Adipose tissue (tissue), 3 donors: Measurements from ENCODE around the gene SLC22A15. TPM values are rescaled to one million over a fixed set of nuclear protein-coding genes. Genes with fewer than 3 reads are reported as not detected.
"Not testable (repeated sequence)": the region's sequence is repeated elsewhere in the genome, so short reads cannot be mapped to it uniquely, and the experiment has no call there.

Experiments
- H3K27ac ChIP-seq: one replicate; pipeline ENCODE4 v1.5.1; 2013; ENCODE audit warnings: low read depth, low read length
- whole genome bisulfite sequencing, 3 donors: extraction: QIAGEN DNeasy Blood & Tissue Kit; methylation state at CpG; one replicate each; pipeline ENCODE4 v1.1.7; 2013; 5-methylcytosine and 5-hydroxymethylcytosine counted together
- polyA plus RNA-seq, 3 donors: library from polyadenylated mRNA; stranded (reverse); fragments of 200-250 nt; gene quantifications; one replicate each; pipeline ENCODE4 v1.2.3, GENCODE V29; 2013
- donor health status: healthy with polysubstance abuse.
- donor health status: Bipolar disorder and iron deficiency.
- donor health status: healthy.

Gene SLC22A15
- 1 to 10 TPM in 2 of 3 donors, under 1 TPM in 1; 0.86 to 2.2 (median 1.6) TPM for polyA plus RNA-seq

- 1 to 2% (median 1%) methylated on average over 66 to 91 of the region's 91 CpGs for WGBS, 3 donors
- no peak within 1 kb of the TSS for H3K27ac ChIP-seq
Measured at GRCh38 chr1:115976062-115976920, at the start of gene SLC22A15. Gene SLC22A15 (plus strand): TSS chr1:115976513. CDS start chr1:115976628, 115 bp downstream.

DNA sequence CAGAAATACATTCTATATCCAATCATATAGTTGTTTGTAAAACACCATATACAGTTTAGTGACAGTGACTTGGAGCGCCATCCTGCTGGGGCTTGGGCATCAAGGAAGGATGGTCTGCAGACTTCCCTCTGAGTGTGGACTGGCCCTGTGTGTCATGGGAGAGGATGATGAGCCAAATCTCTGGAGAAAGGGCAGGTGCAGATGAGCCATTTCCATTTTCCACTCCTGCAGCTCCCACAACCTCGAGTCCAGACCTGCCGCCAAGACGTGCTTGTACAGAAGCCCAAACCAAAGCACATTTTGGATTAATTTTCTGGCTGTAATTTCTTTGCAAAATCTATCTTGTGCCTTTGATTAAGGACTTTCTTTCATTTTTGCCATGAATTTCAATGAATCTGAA lies 48.3 kb upstream of the SLC22A15 start:
- 71 to 75% (median 72%) methylated on average over 4 of the region's 4 CpGs for WGBS, 3 donors
- H3K27ac ChIP-seq, result no peak overlapping the region

GRCh38 chr1:115929881-115930280 lies 46.4 kb upstream of the SLC22A15 start:
- WGBS, 3 donors, result 49 to 71% (median 52%) methylated on average over 5 of the region's 5 CpGs
- no peak overlapping the region for H3K27ac ChIP-seq

- 71 to 83% (median 83%) methylated on average over 3 of the region's 3 CpGs for WGBS, 3 donors
- H3K27ac ChIP-seq, result no peak overlapping the region
Measured at GRCh38 chr1:115933625-115934024, 42.7 kb upstream of the SLC22A15 start.

DNA sequence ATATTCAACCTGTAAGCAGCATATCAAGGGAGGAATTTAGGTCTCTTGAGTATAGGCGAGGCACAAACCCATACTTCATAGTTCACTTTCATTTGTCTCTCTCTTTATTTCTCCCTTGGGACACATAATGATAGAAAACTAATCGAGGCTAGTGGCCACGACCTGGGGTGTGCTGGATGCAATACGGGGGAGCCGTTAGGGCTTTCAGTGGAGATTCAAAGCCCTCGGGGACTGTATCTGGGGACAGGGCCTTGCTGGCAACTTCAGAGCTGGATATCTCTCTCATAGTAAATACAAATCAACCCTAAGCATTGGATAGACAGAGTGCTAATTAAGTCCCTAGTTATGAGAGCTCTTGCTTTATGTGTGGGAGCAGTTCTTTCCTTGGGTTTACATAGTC lies 36.9 kb upstream of the SLC22A15 start:
- 73 to 85% (median 80%) methylated on average over 6 of the region's 6 CpGs for WGBS, 3 donors
- H3K27ac ChIP-seq, result no peak overlapping the region

- no peak overlapping the region for H3K27ac ChIP-seq
- 54 to 64% (median 55%) methylated on average over 3 of the region's 3 CpGs for WGBS, 3 donors
Measured at GRCh38 chr1:115946116-115946515, 30.2 kb upstream of the SLC22A15 start.

DNA sequence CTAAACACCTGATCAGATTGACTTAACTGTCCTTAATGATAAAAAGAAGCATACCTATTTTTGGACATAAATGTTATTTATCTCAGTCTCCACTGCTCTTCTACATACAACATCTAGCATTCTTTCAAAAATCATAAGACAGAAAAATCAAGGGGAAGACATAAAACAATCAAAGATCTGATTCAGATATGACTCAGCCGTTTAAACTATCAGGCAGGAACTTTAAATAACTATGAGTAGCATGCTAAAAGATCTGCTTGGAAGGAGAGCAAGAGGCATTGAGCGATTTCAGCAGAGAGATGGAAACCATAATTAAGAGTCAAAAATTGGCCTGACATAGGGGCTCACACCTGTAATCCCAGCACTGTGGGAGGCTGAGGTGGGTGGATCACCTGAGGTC lies 27.2 kb upstream of the SLC22A15 start:
- no peak overlapping the region for H3K27ac ChIP-seq
- 70 to 83% (median 75%) methylated on average over 2 of the region's 2 CpGs for WGBS, 3 donors

DNA sequence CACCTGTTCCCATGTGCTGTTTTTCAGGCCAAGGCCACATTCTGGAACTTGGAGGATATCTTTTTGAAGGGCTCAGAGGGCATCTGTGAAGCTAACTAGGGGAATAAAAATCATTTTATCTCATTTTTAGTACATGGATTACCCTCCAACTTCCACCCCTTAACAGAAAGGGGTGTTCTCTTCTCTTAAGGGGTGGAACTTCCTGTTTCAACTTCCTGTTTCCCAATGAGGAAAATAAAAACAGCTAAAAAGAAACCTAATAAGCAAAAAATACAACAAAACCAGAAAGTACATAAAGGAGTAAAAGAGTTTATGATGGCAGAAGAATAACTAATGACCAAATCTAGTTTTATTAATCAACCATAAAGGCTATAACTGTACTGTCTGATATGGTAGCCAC lies 24.8 kb upstream of the SLC22A15 start:
- H3K27ac ChIP-seq, result no peak overlapping the region

GRCh38 chr1:115952547-115952946 lies 23.8 kb upstream of the SLC22A15 start:
- no peak overlapping the region for H3K27ac ChIP-seq
- WGBS, 3 donors, result 0% methylated on average over 1 of the region's 1 CpG

GRCh38 chr1:115953180-115953579 lies 23.1 kb upstream of the SLC22A15 start:
- WGBS, 3 donors, result 45 to 63% (median 53%) methylated on average over 1 of the region's 1 CpG

DNA sequence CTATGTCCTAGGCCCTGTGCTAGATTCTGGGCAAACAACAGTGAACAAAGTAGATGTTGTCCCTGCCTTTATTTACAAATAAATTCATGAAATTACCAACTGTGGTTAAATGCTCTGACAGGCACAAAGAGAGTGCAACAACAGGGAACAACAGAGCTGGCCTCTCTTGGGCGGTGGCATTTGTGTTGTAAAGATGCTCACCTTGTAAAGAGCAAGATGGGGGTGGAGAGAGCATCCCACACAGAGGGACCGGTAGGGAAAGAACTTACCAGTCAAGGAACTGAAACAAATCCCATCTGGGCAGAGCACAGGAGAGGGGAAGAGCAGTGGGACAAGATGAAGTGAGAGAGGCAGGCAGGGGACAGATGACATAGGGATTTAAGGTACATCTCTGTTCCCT lies 21.6 kb upstream of the SLC22A15 start:
- WGBS, 3 donors, result 74 to 80% (median 78%) methylated on average over 2 of the region's 2 CpGs

More at GRCh38 chr1:115953180-115953579, 23.1 kb upstream of the SLC22A15 start:
- H3K27ac ChIP-seq, result no peak overlapping the region

GRCh38 chr1:115955228-115955627 lies 21.1 kb upstream of the SLC22A15 start:
- 88 to 96% (median 94%) methylated on average over 1 of the region's 1 CpG for WGBS, 3 donors
- no peak overlapping the region for H3K27ac ChIP-seq

More for the DNA sequence above, 21.6 kb upstream of the SLC22A15 start:
- H3K27ac ChIP-seq, result no peak overlapping the region

DNA sequence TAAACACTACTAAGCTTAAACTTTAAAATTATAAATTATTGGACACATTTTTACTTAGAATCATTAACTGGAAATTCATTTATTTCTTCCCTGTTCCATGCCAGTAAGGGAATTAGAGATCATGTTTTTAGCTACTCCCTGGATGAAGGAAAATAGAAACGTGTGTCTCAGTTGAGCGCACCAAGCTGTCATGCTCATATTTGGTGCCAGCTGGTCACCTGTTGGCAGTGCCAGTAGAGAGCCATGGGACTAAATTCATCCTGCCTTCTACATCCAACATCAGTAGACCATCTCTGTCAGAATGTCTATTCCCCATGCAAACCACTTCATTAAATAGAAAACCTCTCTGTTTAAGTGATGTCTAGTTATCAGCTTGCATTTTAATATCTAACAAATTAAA lies 17.4 kb upstream of the SLC22A15 start:
- WGBS, 3 donors, result 90 to 96% (median 92%) methylated on average over 2 of the region's 2 CpGs

DNA sequence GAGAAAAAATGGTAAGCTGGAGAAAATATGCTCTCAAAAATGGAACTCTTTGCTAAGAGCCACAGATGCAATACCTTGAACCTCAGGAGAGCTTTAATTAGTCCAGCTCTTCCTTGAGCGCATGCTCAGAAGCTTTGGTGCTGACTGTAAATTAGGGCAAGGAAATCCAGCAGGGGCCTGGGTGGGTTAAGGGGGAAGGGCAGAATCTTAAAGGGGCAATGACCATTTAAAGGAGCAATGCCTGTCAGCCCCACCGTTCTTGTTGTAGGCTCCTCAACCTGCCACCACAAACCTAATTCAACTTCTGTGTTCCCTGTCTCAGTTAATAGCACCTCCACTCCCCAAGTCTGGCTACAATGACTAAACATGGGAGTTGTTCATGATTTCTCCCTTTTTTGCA lies 6.8 kb upstream of the SLC22A15 start:
- no peak overlapping the region for H3K27ac ChIP-seq
- 30 to 43% (median 42%) methylated on average over 2 of the region's 2 CpGs for WGBS, 3 donors

More for the DNA sequence above, 17.4 kb upstream of the SLC22A15 start:
- H3K27ac ChIP-seq, result no peak overlapping the region

DNA sequence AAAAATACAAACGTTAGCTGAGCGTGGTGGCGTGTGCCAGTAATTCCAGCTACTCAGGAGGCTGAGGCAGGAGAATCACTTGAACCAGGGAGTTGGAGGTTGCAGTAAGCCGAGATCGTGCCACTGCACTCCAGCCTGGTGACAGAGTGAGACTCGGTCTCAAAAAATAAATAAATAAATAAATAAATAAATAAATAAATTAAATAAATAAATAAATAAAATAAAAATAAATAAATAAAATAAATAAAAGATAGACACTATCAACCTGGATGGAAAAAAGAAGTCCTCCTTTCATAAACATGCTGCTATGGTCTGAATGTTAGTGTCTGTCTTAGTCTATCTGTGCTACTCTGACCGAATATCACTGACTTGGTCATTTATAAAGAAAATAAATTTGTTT lies 4.5 kb upstream of the SLC22A15 start:
- not testable (repeated sequence) for H3K27ac ChIP-seq
- 95 to 98% (median 96%) methylated on average over 7 of the region's 7 CpGs for WGBS, 3 donors

GRCh38 chr1:115973154-115973553 lies 3.2 kb upstream of the SLC22A15 start:
- H3K27ac ChIP-seq, result no peak overlapping the region
- 86 to 95% (median 86%) methylated on average over 1 of the region's 1 CpG for WGBS, 3 donors

DNA sequence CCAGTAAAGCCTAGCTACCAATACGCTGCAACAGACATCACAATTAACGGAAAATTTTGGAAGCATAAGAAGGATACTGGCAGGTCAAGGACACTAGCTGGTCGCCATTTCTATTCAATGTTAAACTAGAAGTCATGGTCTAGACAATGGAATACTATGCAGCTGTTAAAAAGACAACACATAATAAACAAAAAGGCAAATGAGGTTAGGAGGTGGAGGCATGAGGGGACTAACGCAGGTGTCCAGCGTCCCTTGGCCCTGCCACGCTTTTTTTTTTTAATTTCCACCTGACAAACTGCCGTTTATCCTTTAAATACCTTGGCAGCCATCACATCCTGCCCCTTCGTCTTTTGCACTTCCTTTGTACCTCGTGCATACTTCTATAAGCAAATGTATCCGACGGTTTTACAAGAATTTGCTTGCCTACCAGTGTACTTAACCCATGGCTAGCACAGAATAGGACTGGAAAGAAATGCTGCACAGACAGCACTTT lies 698 bp upstream of the SLC22A15 start:
- H3K27ac ChIP-seq, result no peak overlapping the region
- 30 to 44% (median 43%) methylated on average over 11 of the region's 11 CpGs for WGBS, 3 donors

DNA sequence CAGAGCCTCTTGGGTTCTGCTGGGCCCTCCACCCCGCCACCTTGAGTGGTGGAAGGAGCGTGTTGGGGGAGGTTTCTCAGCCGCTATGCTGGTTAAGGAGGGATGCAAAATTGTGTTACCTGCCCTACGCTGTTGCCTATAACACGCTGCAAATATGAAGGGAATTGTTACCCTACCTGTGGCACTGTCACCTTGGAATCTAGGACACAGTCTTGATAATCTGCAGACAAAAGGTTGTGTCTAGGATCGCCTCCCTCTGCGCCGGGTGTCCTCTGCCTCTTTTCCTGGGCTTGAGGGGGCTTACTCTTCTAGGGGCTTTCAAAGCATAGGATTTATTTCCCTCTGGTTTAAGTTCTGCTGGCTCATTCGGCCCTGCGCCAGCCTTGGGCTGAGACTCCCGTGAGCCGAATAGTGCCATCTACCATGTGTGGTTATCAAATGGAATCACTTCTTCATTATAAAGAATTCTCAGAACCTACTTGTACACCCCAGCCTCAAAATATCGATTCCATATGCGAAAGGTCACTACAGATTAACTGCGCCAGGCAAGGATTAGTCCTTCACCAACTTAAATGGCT lies 697 bp downstream of the SLC22A15 start:
- no peak overlapping the region for H3K27ac ChIP-seq
- WGBS, 3 donors, result 42 to 54% (median 53%) methylated on average over 15 of the region's 15 CpGs

GRCh38 chr1:115977499-115978258 lies 1.4 kb downstream of the SLC22A15 start:
- WGBS, 3 donors, result 35 to 65% (median 38%) methylated on average over 9 of the region's 9 CpGs
- H3K27ac ChIP-seq, result no peak overlapping the region
